ENCODE results near the gene FOXO6. TPM values are rescaled to one million over a fixed set of nuclear protein-coding genes. Genes with fewer than 3 reads are reported as not detected.

FOXO6 gene
- total and polyA plus RNA-seq, 2 experiments from 2014 or later, result 0.68 to 4.2 TPM

DNA sequence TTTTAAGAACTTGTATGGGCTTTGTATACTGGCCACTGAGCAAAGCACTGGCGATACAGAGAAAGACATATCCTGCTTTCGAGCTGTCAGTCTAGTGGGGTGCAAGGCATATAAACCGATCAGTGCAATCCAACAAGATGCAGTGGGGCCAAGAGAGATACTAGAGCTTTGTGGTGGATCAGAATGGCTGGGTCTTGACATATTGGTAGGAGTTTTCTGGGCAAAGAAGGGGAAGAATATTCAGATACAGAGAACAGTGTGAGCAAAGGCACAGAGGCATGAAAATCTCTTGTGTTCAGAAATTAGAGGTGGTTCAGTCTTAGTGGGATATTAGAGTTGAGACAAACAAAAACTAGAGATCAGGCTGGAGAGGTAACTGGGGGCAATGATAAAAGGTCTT lies 49.2 kb downstream of the FOXO6 start:
- Histone ChIP-seq H4K20me1 (replicated peaks; ENCODE audit: insufficient read depth) (peaks cover 3% of the 10 kb centered on the region; the same call in 1 of the 2 replicates), H2AFZ (no peak overlapping the region), H3K4me2 (no peak overlapping the region), H3K27ac (ENCODE audit: low read depth) (no peak overlapping the region), H3K4me3 (no peak overlapping the region), H3K9me2 (ENCODE audit: insufficient read depth) (no peaks in the 10 kb centered on the region), H3K27me3 (ENCODE audit: insufficient read depth) (no peaks in the 10 kb centered on the region), H3K36me3 (ENCODE audit: insufficient read depth) (no peaks in the 10 kb centered on the region), H3K4me1 (ENCODE audit: insufficient read depth) (peaks cover 15% of the 10 kb centered on the region), H3F3A (replicated peaks; ENCODE audit: low read depth) (no peaks in the 10 kb centered on the region), H3K79me2 (replicated peaks; ENCODE audit: insufficient read depth) (no peaks in the 10 kb centered on the region)
- ATAC-seq (no peak), DNase-seq (ENCODE audit: low spot score) (no peak)
- no peaks in the 10 kb centered on the region; the same call in 2 of the 3 replicates for H3K36me3 Mint-ChIP-seq (ENCODE audit: low read depth)
- no peaks in the 10 kb centered on the region for H3K9me3 Mint-ChIP-seq
- TF ChIP-seq, protein P1, sequence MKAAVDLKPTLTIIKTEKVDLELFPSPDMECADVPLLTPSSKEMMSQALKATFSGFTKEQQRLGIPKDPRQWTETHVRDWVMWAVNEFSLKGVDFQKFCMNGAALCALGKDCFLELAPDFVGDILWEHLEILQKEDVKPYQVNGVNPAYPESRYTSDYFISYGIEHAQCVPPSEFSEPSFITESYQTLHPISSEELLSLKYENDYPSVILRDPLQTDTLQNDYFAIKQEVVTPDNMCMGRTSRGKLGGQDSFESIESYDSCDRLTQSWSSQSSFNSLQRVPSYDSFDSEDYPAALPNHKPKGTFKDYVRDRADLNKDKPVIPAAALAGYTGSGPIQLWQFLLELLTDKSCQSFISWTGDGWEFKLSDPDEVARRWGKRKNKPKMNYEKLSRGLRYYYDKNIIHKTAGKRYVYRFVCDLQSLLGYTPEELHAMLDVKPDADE (IDR thresholded peaks at IDR 0.05), result no peak
- TF ChIP-seq EZH2phosphoT487 (IDR thresholded peaks at IDR 0.05; ENCODE audit: unreplicated experiment), result no peak
- TF ChIP-seq ZNF331 (CRISPR knock-in tag; IDR thresholded peaks at IDR 0.05; ENCODE audit: low read depth), result no peak
- no peak for TF ChIP-seq CREB1 (CRISPR knock-in tag; IDR thresholded peaks at IDR 0.05; ENCODE audit: low read depth)
- TF ChIP-seq, protein P2, sequence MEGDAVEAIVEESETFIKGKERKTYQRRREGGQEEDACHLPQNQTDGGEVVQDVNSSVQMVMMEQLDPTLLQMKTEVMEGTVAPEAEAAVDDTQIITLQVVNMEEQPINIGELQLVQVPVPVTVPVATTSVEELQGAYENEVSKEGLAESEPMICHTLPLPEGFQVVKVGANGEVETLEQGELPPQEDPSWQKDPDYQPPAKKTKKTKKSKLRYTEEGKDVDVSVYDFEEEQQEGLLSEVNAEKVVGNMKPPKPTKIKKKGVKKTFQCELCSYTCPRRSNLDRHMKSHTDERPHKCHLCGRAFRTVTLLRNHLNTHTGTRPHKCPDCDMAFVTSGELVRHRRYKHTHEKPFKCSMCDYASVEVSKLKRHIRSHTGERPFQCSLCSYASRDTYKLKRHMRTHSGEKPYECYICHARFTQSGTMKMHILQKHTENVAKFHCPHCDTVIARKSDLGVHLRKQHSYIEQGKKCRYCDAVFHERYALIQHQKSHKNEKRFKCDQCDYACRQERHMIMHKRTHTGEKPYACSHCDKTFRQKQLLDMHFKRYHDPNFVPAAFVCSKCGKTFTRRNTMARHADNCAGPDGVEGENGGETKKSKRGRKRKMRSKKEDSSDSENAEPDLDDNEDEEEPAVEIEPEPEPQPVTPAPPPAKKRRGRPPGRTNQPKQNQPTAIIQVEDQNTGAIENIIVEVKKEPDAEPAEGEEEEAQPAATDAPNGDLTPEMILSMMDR (conservative IDR thresholded peaks at IDR 0.05; ENCODE audit: low read depth in 2 of 2), result no peak
- no peak for TF ChIP-seq STAT1 (IDR thresholded peaks at IDR 0.05; ENCODE audit: unreplicated experiment)
- no peak for TF ChIP-seq ZNF114 (CRISPR knock-in tag; IDR thresholded peaks at IDR 0.05)
- no peak for TF ChIP-seq JUNB (IDR thresholded peaks at IDR 0.05; ENCODE audit: unreplicated experiment)
- TF ChIP-seq NANOG (IDR thresholded peaks at IDR 0.05; ENCODE audit: borderline replicate concordance), result no peak
- no peak for TF ChIP-seq POLR2AphosphoS5 (IDR thresholded peaks at IDR 0.05; ENCODE audit: low read depth)
- TF ChIP-seq REST (IDR thresholded peaks at IDR 0.05; ENCODE audit: unreplicated experiment), result no peak
- TF ChIP-seq, protein P3, sequence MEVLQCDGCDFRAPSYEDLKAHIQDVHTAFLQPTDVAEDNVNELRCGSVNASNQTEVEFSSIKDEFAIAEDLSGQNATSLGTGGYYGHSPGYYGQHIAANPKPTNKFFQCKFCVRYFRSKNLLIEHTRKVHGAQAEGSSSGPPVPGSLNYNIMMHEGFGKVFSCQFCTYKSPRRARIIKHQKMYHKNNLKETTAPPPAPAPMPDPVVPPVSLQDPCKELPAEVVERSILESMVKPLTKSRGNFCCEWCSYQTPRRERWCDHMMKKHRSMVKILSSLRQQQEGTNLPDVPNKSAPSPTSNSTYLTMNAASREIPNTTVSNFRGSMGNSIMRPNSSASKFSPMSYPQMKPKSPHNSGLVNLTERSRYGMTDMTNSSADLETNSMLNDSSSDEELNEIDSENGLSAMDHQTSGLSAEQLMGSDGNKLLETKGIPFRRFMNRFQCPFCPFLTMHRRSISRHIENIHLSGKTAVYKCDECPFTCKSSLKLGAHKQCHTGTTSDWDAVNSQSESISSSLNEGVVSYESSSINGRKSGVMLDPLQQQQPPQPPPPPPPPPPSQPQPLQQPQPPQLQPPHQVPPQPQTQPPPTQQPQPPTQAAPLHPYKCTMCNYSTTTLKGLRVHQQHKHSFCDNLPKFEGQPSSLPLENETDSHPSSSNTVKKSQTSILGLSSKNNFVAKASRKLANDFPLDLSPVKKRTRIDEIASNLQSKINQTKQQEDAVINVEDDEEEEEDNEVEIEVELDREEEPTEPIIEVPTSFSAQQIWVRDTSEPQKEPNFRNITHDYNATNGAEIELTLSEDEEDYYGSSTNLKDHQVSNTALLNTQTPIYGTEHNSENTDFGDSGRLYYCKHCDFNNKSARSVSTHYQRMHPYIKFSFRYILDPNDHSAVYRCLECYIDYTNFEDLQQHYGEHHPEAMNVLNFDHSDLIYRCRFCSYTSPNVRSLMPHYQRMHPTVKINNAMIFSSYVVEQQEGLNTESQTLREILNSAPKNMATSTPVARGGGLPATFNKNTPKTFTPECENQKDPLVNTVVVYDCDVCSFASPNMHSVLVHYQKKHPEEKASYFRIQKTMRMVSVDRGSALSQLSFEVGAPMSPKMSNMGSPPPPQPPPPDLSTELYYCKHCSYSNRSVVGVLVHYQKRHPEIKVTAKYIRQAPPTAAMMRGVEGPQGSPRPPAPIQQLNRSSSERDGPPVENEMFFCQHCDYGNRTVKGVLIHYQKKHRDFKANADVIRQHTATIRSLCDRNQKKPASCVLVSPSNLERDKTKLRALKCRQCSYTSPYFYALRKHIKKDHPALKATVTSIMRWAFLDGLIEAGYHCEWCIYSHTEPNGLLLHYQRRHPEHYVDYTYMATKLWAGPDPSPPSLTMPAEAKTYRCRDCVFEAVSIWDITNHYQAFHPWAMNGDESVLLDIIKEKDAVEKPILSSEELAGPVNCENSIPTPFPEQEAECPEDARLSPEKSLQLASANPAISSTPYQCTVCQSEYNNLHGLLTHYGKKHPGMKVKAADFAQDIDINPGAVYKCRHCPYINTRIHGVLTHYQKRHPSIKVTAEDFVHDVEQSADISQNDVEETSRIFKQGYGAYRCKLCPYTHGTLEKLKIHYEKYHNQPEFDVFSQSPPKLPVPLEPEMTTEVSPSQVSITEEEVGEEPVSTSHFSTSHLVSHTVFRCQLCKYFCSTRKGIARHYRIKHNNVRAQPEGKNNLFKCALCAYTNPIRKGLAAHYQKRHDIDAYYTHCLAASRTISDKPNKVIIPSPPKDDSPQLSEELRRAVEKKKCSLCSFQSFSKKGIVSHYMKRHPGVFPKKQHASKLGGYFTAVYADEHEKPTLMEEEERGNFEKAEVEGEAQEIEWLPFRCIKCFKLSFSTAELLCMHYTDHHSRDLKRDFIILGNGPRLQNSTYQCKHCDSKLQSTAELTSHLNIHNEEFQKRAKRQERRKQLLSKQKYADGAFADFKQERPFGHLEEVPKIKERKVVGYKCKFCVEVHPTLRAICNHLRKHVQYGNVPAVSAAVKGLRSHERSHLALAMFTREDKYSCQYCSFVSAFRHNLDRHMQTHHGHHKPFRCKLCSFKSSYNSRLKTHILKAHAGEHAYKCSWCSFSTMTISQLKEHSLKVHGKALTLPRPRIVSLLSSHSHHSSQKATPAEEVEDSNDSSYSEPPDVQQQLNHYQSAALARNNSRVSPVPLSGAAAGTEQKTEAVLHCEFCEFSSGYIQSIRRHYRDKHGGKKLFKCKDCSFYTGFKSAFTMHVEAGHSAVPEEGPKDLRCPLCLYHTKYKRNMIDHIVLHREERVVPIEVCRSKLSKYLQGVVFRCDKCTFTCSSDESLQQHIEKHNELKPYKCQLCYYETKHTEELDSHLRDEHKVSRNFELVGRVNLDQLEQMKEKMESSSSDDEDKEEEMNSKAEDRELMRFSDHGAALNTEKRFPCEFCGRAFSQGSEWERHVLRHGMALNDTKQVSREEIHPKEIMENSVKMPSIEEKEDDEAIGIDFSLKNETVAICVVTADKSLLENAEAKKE (CRISPR knock-in tag; IDR thresholded peaks at IDR 0.05), result no peak
- no peak for TF ChIP-seq EZH2 (IDR thresholded peaks at IDR 0.05; ENCODE audit: low read depth, unreplicated experiment)
- no peak overlapping the region for H3K4me3 Mint-ChIP-seq
- no peak overlapping the region for H3K27ac Mint-ChIP-seq
- H3K27me3 Mint-ChIP-seq (ENCODE audit: insufficient read depth, low read depth, poor library complexity), result peaks cover 12% of the 10 kb centered on the region
- peaks cover 21% of the 10 kb centered on the region for H3K4me1 Mint-ChIP-seq
